Bronchial epithelial cell (primary cell): Measurements from ENCODE around the gene TSPAN16. TPM values are rescaled to one million over a fixed set of nuclear protein-coding genes. Genes with fewer than 3 reads are reported as not detected.
A peak's percentile ranks its signal among the peaks of the same experiment; 100 is the strongest.

Source experiments
- DNase-seq: peaks from one replicate; pipeline ENCODE4 v3.0.0-alpha.2; 2010; ENCODE audit warnings: low read depth
- FAIRE-seq: peaks from 2 replicates; lab custom pipeline; 2011; peaks lifted over from hg19 to GRCh38; lab: Jason Lieb, UNC
- H3K27me3 ChIP-seq: 2 replicates; pipeline ENCODE4 v1.5.1; 2011; ENCODE audit warnings: low read length; ENCODE audit not compliant: control insufficient read depth, insufficient read depth
- H3K36me3 ChIP-seq: 2 replicates; pipeline ENCODE4 v1.5.1; 2011; ENCODE audit warnings: low read length; ENCODE audit not compliant: control insufficient read depth, insufficient read depth
- H3K4me3 ChIP-seq: 2 replicates; pipeline ENCODE4 v1.5.1; 2011; ENCODE audit warnings: mild to moderate bottlenecking, low read depth, low read length, control low read depth
- CTCF ChIP-seq: IDR thresholded peaks from 2 replicates; pipeline ENCODE4 v1.5.1; 2011; ENCODE audit warnings: mild to moderate bottlenecking, moderate library complexity, low read length, control low read depth, inconsistent platforms; ENCODE audit not compliant: insufficient read depth, severe bottlenecking
- total RNA-seq: library from RNA; depleted of rRNA; stranded (reverse); fragments of >200 nt; gene quantifications from 2 replicates; pipeline ENCODE4 v1.2.1, GENCODE V29; 2014

Gene TSPAN16
- total RNA-seq, 1 donor from 2014 or later: not detected

- no peaks in the 10 kb centered on the region for H3K27me3 ChIP-seq
- no peak for TF ChIP-seq CTCF
- no peaks in the 10 kb centered on the region for H3K36me3 ChIP-seq
- DNase-seq (peak; percentile 84), FAIRE-seq (no peak)
- no peak overlapping the region for H3K4me3 ChIP-seq
Observed at GRCh38 chr19:11269408-11269807, 26.6 kb upstream of the TSPAN16 start.

- TF ChIP-seq CTCF: no peak
- Histone ChIP-seq H3K4me3 (no peak overlapping the region), H3K27me3 (no peaks in the 10 kb centered on the region), H3K36me3 (no peaks in the 10 kb centered on the region)
- FAIRE-seq (no peak), DNase-seq (peak; percentile 12)
Observed at GRCh38 chr19:11273296-11273695, 22.7 kb upstream of the TSPAN16 start.

GRCh38 chr19:11273989-11274388, 22.0 kb upstream of the TSPAN16 start:
- H3K4me3 ChIP-seq: no peak overlapping the region
- FAIRE-seq: no peak

GRCh38 chr19:11274533-11275086, 21.4 kb upstream of the TSPAN16 start:
- no peak overlapping the region for H3K4me3 ChIP-seq
- no peak for TF ChIP-seq CTCF
- H3K36me3 ChIP-seq: no peaks in the 10 kb centered on the region
- no peak for FAIRE-seq
- H3K27me3 ChIP-seq: no peaks in the 10 kb centered on the region
- DNase-seq: no peak

More at GRCh38 chr19:11273989-11274388, 22.0 kb upstream of the TSPAN16 start:
- DNase-seq: no peak
- no peaks in the 10 kb centered on the region for H3K36me3 ChIP-seq
- H3K27me3 ChIP-seq: no peaks in the 10 kb centered on the region
- TF ChIP-seq CTCF: no peak

- no peak for DNase-seq
- H3K4me3 ChIP-seq: no peak overlapping the region
- H3K36me3 ChIP-seq: no peaks in the 10 kb centered on the region
- H3K27me3 ChIP-seq: no peaks in the 10 kb centered on the region
- no peak for FAIRE-seq
- TF ChIP-seq CTCF: no peak
Observed at GRCh38 chr19:11278670-11279069, 17.3 kb upstream of the TSPAN16 start.
